Measurements from ENCODE around the gene CCDC116. TPM values are rescaled to one million over a fixed set of nuclear protein-coding genes. Genes with fewer than 3 reads are reported as not detected.

The CCDC116 gene
- total and polyA plus RNA-seq, 2 experiments from 2014 or later: 0.14 TPM; not detected in 1

DNA sequence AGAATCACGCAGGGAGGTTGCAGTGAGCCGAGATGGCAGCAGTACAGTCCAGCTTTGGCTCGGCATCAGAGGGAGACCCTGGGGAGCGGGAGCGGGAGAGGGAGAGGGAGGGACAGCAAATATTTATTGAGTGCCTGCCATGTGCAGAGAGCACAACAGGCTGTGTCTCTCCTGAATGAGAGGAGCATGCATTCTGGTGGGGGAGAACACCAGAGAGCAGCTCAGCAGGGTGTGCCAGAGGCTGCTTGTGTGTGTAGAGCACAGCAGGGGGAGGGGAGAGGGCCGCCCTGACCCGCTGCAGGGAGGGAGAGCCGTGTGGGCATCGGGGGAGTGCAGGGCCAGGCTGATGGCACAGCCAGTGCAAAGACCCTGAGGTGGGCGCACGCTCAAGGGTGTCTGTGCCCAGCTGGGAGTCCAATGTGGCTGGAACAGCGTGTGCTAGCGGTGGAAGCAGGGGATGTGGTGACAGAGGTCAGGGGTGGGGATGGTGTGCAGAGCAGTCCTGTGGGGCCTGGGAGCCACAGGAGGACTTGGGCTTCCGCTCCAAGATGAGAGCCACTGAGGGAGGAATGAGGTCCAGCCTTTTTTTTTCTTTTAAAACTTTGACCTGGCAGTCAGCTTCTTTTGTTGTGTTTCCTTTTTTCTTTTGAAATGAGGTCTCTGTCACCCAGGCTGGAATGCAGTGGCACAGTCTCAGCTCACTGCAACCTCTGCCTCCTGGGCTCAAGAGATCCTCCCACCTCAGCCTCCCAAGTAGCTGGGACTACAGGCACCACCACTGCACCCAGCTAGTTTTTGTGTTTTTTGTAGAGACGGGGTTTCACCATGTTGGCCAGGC is 45.3 kb downstream of the CCDC116 start:
- TF ChIP-seq ZNF114 (CRISPR knock-in tag; IDR thresholded peaks at IDR 0.05): no peak
- no peak for TF ChIP-seq ZNF331 (CRISPR knock-in tag; IDR thresholded peaks at IDR 0.05; ENCODE audit: low read depth)
- TF ChIP-seq NANOG (IDR thresholded peaks at IDR 0.05; ENCODE audit: borderline replicate concordance): no peak
- no peak for TF ChIP-seq EZH2phosphoT487 (IDR thresholded peaks at IDR 0.05; ENCODE audit: unreplicated experiment)
- no peak for TF ChIP-seq REST (IDR thresholded peaks at IDR 0.05; ENCODE audit: unreplicated experiment)
- TF ChIP-seq, protein P1, sequence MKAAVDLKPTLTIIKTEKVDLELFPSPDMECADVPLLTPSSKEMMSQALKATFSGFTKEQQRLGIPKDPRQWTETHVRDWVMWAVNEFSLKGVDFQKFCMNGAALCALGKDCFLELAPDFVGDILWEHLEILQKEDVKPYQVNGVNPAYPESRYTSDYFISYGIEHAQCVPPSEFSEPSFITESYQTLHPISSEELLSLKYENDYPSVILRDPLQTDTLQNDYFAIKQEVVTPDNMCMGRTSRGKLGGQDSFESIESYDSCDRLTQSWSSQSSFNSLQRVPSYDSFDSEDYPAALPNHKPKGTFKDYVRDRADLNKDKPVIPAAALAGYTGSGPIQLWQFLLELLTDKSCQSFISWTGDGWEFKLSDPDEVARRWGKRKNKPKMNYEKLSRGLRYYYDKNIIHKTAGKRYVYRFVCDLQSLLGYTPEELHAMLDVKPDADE (IDR thresholded peaks at IDR 0.05): no peak
- TF ChIP-seq STAT1 (IDR thresholded peaks at IDR 0.05; ENCODE audit: unreplicated experiment): no peak
- TF ChIP-seq CREB1 (CRISPR knock-in tag; IDR thresholded peaks at IDR 0.05; ENCODE audit: low read depth): no peak
- TF ChIP-seq, protein P2, sequence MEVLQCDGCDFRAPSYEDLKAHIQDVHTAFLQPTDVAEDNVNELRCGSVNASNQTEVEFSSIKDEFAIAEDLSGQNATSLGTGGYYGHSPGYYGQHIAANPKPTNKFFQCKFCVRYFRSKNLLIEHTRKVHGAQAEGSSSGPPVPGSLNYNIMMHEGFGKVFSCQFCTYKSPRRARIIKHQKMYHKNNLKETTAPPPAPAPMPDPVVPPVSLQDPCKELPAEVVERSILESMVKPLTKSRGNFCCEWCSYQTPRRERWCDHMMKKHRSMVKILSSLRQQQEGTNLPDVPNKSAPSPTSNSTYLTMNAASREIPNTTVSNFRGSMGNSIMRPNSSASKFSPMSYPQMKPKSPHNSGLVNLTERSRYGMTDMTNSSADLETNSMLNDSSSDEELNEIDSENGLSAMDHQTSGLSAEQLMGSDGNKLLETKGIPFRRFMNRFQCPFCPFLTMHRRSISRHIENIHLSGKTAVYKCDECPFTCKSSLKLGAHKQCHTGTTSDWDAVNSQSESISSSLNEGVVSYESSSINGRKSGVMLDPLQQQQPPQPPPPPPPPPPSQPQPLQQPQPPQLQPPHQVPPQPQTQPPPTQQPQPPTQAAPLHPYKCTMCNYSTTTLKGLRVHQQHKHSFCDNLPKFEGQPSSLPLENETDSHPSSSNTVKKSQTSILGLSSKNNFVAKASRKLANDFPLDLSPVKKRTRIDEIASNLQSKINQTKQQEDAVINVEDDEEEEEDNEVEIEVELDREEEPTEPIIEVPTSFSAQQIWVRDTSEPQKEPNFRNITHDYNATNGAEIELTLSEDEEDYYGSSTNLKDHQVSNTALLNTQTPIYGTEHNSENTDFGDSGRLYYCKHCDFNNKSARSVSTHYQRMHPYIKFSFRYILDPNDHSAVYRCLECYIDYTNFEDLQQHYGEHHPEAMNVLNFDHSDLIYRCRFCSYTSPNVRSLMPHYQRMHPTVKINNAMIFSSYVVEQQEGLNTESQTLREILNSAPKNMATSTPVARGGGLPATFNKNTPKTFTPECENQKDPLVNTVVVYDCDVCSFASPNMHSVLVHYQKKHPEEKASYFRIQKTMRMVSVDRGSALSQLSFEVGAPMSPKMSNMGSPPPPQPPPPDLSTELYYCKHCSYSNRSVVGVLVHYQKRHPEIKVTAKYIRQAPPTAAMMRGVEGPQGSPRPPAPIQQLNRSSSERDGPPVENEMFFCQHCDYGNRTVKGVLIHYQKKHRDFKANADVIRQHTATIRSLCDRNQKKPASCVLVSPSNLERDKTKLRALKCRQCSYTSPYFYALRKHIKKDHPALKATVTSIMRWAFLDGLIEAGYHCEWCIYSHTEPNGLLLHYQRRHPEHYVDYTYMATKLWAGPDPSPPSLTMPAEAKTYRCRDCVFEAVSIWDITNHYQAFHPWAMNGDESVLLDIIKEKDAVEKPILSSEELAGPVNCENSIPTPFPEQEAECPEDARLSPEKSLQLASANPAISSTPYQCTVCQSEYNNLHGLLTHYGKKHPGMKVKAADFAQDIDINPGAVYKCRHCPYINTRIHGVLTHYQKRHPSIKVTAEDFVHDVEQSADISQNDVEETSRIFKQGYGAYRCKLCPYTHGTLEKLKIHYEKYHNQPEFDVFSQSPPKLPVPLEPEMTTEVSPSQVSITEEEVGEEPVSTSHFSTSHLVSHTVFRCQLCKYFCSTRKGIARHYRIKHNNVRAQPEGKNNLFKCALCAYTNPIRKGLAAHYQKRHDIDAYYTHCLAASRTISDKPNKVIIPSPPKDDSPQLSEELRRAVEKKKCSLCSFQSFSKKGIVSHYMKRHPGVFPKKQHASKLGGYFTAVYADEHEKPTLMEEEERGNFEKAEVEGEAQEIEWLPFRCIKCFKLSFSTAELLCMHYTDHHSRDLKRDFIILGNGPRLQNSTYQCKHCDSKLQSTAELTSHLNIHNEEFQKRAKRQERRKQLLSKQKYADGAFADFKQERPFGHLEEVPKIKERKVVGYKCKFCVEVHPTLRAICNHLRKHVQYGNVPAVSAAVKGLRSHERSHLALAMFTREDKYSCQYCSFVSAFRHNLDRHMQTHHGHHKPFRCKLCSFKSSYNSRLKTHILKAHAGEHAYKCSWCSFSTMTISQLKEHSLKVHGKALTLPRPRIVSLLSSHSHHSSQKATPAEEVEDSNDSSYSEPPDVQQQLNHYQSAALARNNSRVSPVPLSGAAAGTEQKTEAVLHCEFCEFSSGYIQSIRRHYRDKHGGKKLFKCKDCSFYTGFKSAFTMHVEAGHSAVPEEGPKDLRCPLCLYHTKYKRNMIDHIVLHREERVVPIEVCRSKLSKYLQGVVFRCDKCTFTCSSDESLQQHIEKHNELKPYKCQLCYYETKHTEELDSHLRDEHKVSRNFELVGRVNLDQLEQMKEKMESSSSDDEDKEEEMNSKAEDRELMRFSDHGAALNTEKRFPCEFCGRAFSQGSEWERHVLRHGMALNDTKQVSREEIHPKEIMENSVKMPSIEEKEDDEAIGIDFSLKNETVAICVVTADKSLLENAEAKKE (CRISPR knock-in tag; IDR thresholded peaks at IDR 0.05): no peak
- no peak for TF ChIP-seq POLR2AphosphoS5 (IDR thresholded peaks at IDR 0.05; ENCODE audit: low read depth)
- TF ChIP-seq CTCF (conservative IDR thresholded peaks at IDR 0.05; ENCODE audit: low read depth in 2 of 2): no peak
- TF ChIP-seq JUNB (IDR thresholded peaks at IDR 0.05; ENCODE audit: unreplicated experiment): no peak
- no peak for TF ChIP-seq EZH2 (IDR thresholded peaks at IDR 0.05; ENCODE audit: low read depth, unreplicated experiment)
- no peaks in the 10 kb centered on the region for H3K4me1 Mint-ChIP-seq
- Histone ChIP-seq H2AFZ (no peak overlapping the region), H3K4me1 (ENCODE audit: insufficient read depth) (no peaks in the 10 kb centered on the region), H3K4me2 (no peak overlapping the region), H3F3A (replicated peaks; ENCODE audit: low read depth) (no peaks in the 10 kb centered on the region), H3K79me2 (replicated peaks; ENCODE audit: insufficient read depth) (no peaks in the 10 kb centered on the region), H3K27ac (ENCODE audit: low read depth) (no peak overlapping the region), H3K27me3 (ENCODE audit: insufficient read depth) (no peaks in the 10 kb centered on the region), H3K36me3 (ENCODE audit: insufficient read depth) (0 out of 2 replicates have a peak, but pooled peaks cover 5% of the 10 kb centered on the region), H4K20me1 (replicated peaks; ENCODE audit: insufficient read depth) (no peaks in the 10 kb centered on the region), H3K9me2 (ENCODE audit: insufficient read depth) (no peaks in the 10 kb centered on the region), H3K4me3 (no peak overlapping the region)
- H3K4me3 Mint-ChIP-seq: no peak overlapping the region
- H3K36me3 Mint-ChIP-seq (ENCODE audit: low read depth): peaks cover 55% of the 10 kb centered on the region
- DNase-seq (ENCODE audit: low spot score): no peak
- H3K27ac Mint-ChIP-seq: no peak overlapping the region
- H3K9me3 Mint-ChIP-seq: peaks cover 17% of the 10 kb centered on the region
- peaks cover 8% of the 10 kb centered on the region for H3K27me3 Mint-ChIP-seq (ENCODE audit: insufficient read depth, low read depth, poor library complexity)
- no peak for ATAC-seq

All from GM23338 (cell line).